Measurements from ENCODE around the gene NPDC1. TPM values are rescaled to one million over a fixed set of nuclear protein-coding genes. Genes with fewer than 3 reads are reported as not detected.

The NPDC1 gene, protein sequence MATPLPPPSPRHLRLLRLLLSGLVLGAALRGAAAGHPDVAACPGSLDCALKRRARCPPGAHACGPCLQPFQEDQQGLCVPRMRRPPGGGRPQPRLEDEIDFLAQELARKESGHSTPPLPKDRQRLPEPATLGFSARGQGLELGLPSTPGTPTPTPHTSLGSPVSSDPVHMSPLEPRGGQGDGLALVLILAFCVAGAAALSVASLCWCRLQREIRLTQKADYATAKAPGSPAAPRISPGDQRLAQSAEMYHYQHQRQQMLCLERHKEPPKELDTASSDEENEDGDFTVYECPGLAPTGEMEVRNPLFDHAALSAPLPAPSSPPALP
- 22.1 and 36.9 TPM in 2 replicates for total RNA-seq

DNA sequence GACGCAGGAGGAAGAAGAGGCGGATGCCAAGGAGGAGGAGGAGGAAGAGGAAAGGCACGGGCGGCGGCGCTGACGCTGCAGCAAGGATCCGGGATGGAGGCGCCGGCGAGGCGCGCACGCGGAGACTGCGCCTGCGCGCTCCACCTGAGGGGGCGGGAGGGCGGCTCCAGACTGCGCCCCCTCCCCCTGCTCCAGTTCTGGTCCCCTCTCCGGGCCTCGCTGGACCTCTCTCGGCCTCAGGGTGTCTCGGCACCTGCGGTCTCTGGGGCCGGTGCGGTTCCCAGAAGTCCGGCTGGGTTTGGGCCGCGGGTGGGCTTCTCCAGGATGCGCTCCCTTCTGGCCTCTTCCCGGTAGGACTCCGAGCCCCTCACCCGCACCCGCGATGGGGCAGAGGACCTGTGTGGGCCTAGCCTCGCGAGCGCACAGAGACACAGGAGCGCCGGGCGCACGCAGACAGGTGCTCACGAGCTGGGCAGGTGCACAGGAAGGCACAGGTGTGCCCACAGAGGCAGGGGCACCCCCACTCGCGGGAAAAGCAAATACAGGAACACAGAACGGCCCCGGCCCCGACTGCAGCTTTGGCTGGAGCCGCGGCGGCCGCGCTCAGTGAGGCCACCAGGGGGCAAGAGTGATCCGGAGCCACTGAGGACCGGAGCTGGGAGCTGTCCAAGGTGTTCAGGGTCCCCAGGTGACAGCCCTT lies at the start of gene NPDC1:
NPDC1 (minus strand) TSS at position 90 of the 700 bp plus-strand sequence. CDS start 188 bp downstream, outside the sequence.

DNA sequence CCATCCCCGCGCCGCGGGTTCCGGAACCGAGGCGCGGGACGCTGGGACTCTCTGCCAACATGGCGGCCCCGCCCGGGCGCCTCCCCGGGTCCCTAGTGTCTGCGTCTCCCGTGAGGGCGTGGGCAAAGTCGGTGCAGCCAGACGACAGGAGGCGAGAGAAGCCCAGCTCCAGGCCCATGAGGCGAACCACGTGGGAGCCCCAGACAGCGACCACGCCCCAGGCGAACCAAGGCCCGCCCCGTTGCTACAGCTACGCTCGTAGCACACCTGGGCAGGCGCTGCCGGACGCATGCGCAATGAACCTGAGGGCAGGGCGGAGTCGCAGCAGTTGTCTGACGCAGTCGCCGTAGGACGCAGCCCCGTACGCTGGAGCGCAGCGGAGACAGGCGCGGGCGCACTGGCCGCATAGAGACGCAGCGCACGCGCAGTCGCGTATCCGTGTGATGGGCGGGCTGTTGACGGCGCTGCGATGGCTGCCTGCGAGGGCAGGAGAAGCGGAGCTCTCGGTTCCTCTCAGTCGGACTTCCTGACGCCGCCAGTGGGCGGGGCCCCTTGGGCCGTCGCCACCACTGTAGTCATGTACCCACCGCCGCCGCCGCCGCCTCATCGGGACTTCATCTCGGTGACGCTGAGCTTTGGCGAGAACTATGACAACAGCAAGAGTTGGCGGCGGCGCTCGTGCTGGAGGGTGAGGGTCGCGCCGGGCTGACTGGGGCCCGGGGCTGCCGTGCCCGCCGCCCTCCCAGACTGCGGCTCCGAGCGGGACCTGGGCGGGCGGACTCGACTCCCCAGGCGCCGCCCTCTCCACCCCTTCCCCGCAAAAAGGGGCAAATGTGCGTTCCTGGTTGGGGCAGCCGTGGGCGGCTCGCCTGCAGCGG lies 40.8 kb upstream of the NPDC1 start, which contains the start of gene MAN1B1:
MAN1B1 (plus strand) TSS at position 455 of the 878 bp plus-strand sequence; CDS start at position 470, 15 bp downstream.

DNA sequence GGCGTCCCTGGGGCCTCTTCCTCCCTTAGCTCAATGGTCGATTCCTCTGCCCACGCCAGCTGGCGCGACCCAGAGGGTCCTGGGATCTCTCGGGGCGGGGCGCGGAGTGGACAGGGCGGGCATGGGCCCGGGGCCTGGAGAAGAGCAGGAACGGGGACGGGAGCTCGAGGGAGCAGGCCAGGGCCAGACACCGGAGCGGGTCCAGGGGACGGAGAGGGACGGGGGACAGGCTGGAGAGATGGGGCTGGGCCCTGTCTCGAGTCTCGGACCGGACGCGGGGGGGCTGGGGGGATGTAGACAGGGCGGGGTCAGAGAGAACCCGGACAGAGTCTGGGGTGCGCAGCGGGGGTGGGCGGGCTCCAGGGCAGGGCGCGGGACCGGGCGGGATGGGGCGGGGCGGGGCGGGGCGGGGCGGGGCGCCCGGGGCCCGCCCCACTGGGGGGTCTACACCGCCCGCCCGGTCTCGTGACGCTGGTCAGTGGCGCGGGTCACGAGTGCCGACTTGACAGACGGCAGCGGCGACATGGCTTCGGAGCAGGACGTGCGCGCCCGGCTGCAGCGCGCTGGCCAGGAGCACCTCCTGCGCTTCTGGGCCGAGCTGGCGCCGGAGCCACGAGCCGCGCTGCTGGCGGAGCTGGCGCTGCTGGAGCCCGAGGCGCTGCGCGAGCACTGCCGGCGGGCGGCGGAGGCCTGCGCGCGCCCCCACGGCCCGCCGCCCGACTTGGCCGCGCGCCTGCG lies 31.2 kb upstream of the NPDC1 start, which contains the start of gene UAP1L1:
UAP1L1 (plus strand) TSS at position 508 of the 738 bp plus-strand sequence; CDS start at position 524, 16 bp downstream.

DNA sequence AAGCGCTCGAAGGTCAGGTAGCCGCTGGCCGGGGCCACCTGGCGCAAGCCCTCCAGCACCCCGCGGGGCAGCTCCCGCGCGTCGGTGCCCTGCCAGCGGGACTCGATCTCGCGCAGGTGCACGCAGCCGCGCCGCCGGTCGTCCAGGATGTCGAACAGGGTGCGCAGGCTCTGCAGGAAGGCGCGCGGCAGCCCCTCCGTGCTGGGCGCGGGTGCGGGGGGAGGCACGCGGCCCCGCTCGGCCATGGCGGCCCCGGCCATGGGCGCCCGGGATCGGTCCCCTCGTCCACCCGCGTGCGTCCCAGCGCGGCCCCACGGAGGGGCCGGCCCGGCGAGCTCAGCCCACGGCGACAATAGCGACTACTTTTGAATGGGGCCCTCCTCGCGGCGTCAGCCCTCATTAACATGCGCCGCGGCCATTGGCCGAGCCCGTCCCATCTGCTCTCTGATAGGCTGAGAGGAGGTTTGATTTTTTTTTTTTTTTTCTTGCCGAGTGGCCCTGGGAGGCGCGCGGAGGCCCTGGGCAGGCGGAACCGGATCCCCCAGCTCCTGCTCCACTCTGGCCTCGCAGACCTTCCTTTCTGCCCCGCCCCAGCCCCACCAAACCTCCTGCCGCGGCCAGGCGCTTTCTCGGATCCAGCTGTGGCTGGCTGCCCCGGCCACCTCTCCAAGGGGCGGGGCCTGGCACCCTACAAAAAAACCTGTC lies 24.4 kb upstream of the NPDC1 start, which contains the start of gene SAPCD2:
SAPCD2 (minus strand) TSS at position 357 of the 705 bp plus-strand sequence; CDS start at position 260, 97 bp downstream.

DNA sequence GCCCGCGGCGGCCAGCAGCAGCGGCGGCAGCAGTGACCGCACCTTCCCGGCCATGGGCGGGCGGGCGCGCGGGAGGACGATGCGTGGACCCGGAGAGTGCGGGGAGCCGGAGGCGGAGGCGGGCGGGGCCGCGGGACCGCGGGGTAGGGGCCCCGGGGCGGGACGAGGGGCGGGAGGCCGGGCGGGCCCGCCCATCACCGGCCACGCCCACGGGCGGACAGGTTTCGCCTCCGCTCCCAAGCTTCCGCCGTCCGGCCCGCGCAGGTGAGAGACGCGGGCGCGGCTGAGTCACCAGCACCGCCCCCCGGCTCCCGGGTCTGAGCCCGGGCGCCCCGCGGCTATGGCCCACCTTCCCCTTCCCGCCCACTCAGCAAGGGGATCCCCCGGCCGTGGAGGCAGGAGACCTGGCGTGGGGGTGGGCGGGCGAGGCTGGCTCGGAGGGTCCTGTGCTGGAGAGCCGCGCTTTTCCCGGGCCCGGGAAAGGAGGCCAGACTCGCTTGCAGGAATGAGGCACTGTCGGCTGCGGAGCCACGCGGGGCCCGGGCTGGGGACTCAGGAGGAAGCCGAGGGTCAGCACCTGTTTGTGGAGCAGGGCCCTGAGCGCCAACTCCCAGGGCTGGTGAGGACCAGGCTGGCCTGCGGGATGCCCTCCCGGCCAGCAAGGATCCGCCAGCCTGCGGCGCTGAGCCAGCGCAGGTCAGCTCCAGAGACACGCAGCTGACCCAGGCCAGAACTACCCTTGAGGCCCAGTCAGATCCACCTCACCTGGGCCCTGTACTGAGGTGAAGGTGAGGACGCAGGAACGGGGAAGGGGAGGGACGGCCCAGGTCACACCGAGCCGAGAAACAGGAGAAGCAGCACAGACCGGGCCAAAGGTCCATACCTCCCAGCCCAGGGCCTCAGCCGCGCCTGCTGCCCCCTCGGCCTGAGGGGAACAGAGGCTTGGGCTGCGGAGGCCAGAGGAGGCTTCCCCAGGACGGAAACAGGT lies 8.3 kb upstream of the NPDC1 start, which contains the start of gene ENTPD2:
ENTPD2 (minus strand) TSS at position 118 of the 988 bp plus-strand sequence; CDS start at position 54, 64 bp downstream.

DNA sequence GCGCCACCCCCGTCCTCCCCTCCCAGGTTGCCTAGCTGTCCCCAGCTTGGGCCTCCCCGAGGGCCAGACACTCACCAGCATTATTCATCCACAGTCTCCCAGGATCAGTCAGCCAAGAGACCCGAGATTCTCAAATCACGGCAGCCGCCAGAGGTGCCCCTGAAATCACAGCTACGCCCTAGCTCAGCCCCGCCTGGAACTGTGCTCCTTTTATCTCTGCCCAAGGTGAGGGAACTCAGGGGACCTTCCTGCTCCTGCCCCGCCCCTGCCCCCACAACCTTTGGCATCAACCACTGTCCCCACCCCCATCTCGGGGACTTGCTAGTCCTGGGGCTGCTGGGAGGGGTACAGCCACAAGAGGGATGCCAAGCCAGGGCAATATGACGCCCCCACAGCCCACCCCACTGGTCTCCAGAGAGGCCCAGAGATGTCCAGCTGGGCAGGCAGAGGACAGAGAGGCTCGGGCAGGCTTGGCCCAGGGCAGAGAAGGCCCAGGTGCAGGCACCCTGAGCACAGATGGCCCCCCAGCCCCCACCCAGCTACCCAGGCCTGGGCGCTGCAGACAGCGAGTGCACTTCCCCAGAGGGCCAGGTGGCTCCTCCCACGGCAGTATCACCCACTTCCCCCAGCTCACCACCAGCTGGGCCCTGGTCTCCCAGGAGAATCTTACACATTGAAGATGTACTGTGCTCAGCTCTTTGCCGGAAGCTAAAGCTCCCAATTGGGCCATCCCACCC lies 13.9 kb downstream of the NPDC1 start, which contains the start of gene FUT7:
FUT7 (minus strand) TSS at position 185 of the 737 bp plus-strand sequence; CDS start at position 88, 97 bp downstream.

DNA sequence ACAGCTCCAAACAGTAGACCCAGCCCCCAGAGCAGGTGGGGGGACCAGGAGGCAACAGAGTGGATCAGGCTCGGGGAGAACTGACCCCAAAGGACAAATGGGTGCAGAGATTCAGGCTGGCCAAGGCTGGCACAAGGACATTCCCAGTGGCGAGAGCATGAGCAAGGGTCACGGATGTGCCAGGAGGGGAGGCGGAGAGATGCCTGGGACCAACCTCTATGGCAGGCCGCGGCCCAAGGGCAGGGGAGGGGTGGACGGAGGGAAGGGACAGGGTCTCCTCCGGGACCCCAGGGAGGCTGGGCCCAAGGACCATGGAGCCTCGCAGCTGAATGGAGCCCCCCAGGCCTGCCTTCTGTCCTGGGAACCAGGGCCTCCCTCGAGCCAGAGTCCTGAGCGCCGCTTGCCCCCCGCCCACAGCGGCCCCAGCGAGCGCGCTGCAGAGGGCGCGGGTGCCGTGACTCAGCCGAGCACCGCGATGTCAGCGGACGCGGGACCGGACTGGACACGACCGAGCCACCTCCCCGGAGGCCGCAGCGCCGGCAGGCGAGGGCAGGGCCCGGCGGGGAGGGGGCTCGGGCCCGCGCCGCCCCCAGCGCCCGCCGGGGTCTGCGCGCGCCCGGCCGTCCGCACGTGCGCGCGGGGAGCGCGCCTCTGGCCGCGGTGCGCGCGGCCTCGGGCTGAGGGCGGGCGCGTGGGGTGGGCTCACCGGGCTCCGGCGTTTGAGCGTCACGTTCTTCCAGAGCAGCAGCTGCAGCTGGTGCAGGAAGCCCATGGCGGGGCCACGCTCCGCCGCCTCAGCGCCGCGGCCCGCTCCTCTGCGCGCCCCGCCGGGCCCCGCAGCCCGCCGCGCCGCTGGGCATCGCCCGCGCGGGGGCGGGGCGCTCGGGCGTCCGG lies 18.4 kb downstream of the NPDC1 start, which contains the start of gene ABCA2:
ABCA2 (minus strand) TSS at position 869 of the 894 bp plus-strand sequence; CDS start at position 772, 97 bp downstream.

DNA sequence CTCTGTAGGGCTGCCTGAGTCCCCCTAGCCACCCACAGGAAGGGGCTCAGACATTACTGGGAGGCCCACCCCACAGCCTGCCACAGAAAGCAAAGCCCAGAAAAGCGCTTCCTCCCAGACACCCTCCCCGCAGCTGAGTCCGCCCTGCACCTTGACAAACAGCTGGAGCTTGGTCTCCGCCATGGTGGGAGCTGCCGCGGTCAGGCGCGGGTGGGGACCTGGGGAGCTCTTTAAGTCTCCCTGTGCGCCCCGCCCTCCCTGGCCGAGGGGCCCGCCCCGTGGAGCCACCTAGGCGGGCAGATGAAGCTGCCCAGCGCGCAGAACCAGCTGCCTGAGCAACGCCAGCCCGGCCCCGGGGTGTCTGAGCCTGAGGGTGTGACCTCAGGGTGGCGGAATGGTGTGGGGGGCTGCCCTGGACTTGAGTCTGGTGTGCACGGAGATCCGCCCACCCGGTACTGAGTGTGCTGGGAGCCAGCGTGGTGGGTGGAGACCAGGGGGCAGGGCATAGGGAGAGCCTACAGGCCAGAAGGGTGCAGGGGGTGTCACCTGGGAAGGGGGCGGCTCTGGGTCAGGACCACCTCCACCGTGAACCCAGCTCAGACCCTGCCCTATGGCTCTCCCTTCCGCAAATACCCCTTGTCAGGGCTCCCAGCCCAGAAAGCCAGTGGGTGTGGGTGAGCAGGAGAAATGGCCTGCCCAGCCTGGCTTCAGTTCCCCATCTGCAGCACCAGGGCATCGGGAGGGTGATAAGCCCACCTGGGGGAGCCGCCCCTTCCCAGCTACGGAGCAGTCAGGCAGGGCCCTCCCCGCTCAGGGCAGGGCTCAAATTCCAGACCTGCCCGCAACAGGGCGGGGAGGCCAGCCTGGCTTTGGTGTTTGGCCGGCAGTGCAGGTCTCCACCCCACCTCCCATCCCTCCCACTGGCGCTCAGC lies 49.4 kb downstream of the NPDC1 start, which contains the start of gene CLIC3:
CLIC3 (minus strand) TSS at position 208 of the 932 bp plus-strand sequence; CDS start at position 183, 25 bp downstream.

DNA sequence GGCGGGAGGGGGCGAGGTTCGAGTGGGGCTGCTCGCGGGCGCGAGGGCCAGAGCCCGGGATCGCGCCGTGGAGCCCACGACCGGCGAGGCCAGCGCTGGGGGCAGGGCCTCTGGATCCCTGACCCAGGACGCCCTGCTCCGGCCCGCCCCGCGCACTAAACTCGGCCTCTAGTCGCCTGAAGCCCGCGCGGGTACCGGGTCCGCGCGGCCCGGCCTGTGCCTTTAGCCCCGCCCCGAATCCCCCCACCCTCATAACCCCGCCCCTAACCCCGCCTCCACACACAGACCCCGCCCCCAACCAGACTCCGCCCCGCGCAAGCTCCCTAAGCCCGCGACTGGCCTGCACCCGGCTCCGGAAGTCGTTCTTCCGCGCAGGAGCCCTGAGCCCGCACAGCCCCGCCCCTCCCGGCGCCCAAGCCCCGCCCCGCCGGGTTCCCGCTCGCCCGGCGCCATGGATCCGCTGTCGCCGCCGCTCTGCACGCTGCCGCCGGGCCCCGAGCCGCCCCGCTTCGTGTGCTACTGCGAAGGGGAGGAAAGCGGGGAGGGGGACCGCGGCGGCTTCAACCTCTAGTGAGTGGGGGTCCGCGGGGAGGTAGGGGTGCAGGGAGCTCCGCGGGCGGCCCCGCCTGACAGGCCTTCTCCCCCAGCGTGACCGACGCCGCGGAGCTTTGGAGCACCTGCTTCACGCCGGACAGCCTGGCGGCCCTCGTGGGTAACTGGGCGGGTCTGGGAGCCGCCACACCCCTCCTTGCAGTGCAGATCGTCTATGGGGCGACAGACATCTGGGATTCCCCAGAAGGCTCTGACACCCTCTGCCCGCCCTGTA lies 53.8 kb downstream of the NPDC1 start, which contains the start of gene PAXX:
PAXX (plus strand) TSS at position 430 of the 826 bp plus-strand sequence; CDS start at position 452, 22 bp downstream.

Other genes with a start within 250 kb of the NPDC1 start
- 0.15 and 0.33 TPM in 2 replicates for gene CCDC183, start 249.8 kb downstream of the NPDC1 start, total RNA-seq
- 56.0 and 64.8 TPM in 2 replicates for gene RABL6, start 238.2 kb downstream of the NPDC1 start, total RNA-seq
- 1.6 and 2.2 TPM in 2 replicates for gene AJM1, start 203.7 kb downstream of the NPDC1 start, total RNA-seq
- 79.6 and 134 TPM in 2 replicates for gene PHPT1, start 196.8 kb downstream of the NPDC1 start, total RNA-seq
- 1.3 and 5.5 TPM in 2 replicates for gene MAMDC4, start 193.8 kb downstream of the NPDC1 start, total RNA-seq
- 219 and 273 TPM in 2 replicates for gene EDF1, start 179.9 kb downstream of the NPDC1 start, total RNA-seq
- gene TRAF2, start 159.7 kb downstream of the NPDC1 start, total RNA-seq = 11.8 and 14.6 TPM in 2 replicates
- 143 and 239 TPM in 2 replicates for gene FBXW5, start 101.4 kb downstream of the NPDC1 start, total RNA-seq
- not detected in 2 replicates for gene C8G, start 100.9 kb downstream of the NPDC1 start, total RNA-seq
- gene LCN12, start 93.9 kb downstream of the NPDC1 start, total RNA-seq = not detected in 2 replicates
- gene PTGDS, start 68.7 kb downstream of the NPDC1 start, total RNA-seq = 2.8 and 36.7 TPM in 2 replicates
- 0.58 and 3.1 TPM in 2 replicates for gene LCNL1, start 63.2 kb downstream of the NPDC1 start, total RNA-seq
- gene PAXX, start 53.8 kb downstream of the NPDC1 start, total RNA-seq = 16.1 and 16.2 TPM in 2 replicates
- gene CLIC3, start 49.6 kb downstream of the NPDC1 start, total RNA-seq = 1.6 and 5.8 TPM in 2 replicates
- 22.1 and 30.8 TPM in 2 replicates for gene ABCA2, start 17.9 kb downstream of the NPDC1 start, total RNA-seq
- not detected in 2 replicates for gene FUT7, start 14.1 kb downstream of the NPDC1 start, total RNA-seq
- not detected in 2 replicates for gene ENTPD2, start 7.9 kb upstream of the NPDC1 start, total RNA-seq
- 1.5 and 8.0 TPM in 2 replicates for gene SAPCD2, start 24.4 kb upstream of the NPDC1 start, total RNA-seq
- gene UAP1L1, start 31.3 kb upstream of the NPDC1 start, total RNA-seq = 31.3 and 34.7 TPM in 2 replicates
- gene MAN1B1, start 40.8 kb upstream of the NPDC1 start, total RNA-seq = 91.3 and 113 TPM in 2 replicates
- 89.9 and 123 TPM in 2 replicates for gene DPP7, start 68.6 kb upstream of the NPDC1 start, total RNA-seq
- gene GRIN1, start 93.0 kb upstream of the NPDC1 start, total RNA-seq = 0.15 and 0.33 TPM in 2 replicates
- gene LRRC26, start 123.9 kb upstream of the NPDC1 start, total RNA-seq = not detected in 2 replicates
- gene TMEM210, start 125.9 kb upstream of the NPDC1 start, total RNA-seq = not detected in 2 replicates
- gene ANAPC2, start 142.4 kb upstream of the NPDC1 start, total RNA-seq = 28.0 and 31.0 TPM in 2 replicates
- 55.1 and 92.1 TPM in 2 replicates for gene SSNA1, start 142.5 kb upstream of the NPDC1 start, total RNA-seq
- 7.7 and 11.6 TPM in 2 replicates for gene TPRN, start 154.6 kb upstream of the NPDC1 start, total RNA-seq
- gene TMEM203, start 159.5 kb upstream of the NPDC1 start, total RNA-seq = 41.5 and 48.8 TPM in 2 replicates
- gene NDOR1, start 159.5 kb upstream of the NPDC1 start, total RNA-seq = 5.1 and 6.8 TPM in 2 replicates
- gene RNF208, start 176.1 kb upstream of the NPDC1 start, total RNA-seq = 0.15 and 0.50 TPM in 2 replicates
- 0.44 and 1.7 TPM in 2 replicates for gene CYSRT1, start 179.0 kb upstream of the NPDC1 start, total RNA-seq
- 0.17 TPM in 1 of 2 replicates, not detected in the other for gene RNF224, start 181.3 kb upstream of the NPDC1 start, total RNA-seq
- gene SLC34A3, start 184.7 kb upstream of the NPDC1 start, total RNA-seq = under 0.01 TPM in 1 of 2 replicates, not detected in the other
- gene TUBB4B, start 195.1 kb upstream of the NPDC1 start, total RNA-seq = 205 and 421 TPM in 2 replicates
- gene STPG3, start 205.1 kb upstream of the NPDC1 start, total RNA-seq = 0.66 TPM in 1 of 2 replicates, not detected in the other
- 53.4 and 63.5 TPM in 2 replicates for gene NELFB, start 209.2 kb upstream of the NPDC1 start, total RNA-seq
- gene TOR4A, start 231.5 kb upstream of the NPDC1 start, total RNA-seq = 25.5 and 28.9 TPM in 2 replicates

All from smooth muscle cell of trachea (primary cell).